Pancreas (tissue), 10 donors: Measurements from ENCODE around the gene PIP4K2A. TPM values are rescaled to one million over a fixed set of nuclear protein-coding genes. Genes with fewer than 3 reads are reported as not detected.

Experiments used
- ATAC-seq, 4 donors: fragments of 200-7000 bp; cut with Tn5 transposase; one replicate each; pipeline versions ENCODE4 v1.8.0 to v1.9.1; 2020; ENCODE audit warnings: mild to moderate bottlenecking in 4 of 4, moderate library complexity in 4 of 4
- DNase-seq, 6 donors: peaks; one replicate each; pipeline ENCODE4 v3.0.0-alpha.2; 2020
- FAIRE-seq: peaks from 2 replicates; lab custom pipeline; 2012; peaks lifted over from hg19 to GRCh38; lab: Jason Lieb, UNC
- H3K27ac ChIP-seq, 4 donors: fragments of 200-600 bp; sonication (generic); 1 replicate in 3 of 4; 2 replicates in 1 of 4; pipeline versions ENCODE4 v1.5.0 to v1.8.0; 2020
- H3K27me3 ChIP-seq, 4 donors: fragments of 200-600 bp; one replicate each; pipeline ENCODE4 v1.8.0; 2021
- H3K36me3 ChIP-seq, 3 donors: fragments of 200-600 bp; sonication (generic) in 1 of 3; one replicate each; pipeline versions ENCODE4 v1.5.0 to v1.8.0; 2020 to 2021
- H3K4me1 ChIP-seq, 3 donors: fragments of 200-600 bp; one replicate each; pipeline ENCODE4 v1.8.0; 2021
- H3K4me3 ChIP-seq, 4 donors: fragments of 200-600 bp; sonication (generic) in 2 of 4; one replicate each; pipeline versions ENCODE4 v1.5.0 to v1.8.0; 2020 to 2021
- H3K9me3 ChIP-seq, 4 donors: fragments of 200-600 bp; one replicate each; pipeline ENCODE4 v1.8.0; 2021
- CTCF ChIP-seq, 4 donors: fragments of 200-600 bp; sonication (generic) in 3 of 4; IDR thresholded peaks; one replicate each; pipeline versions ENCODE4 v1.5.0 to v1.8.0; 2021; ENCODE audit warnings: antibody characterized with exemption in 4 of 4
- WGBS, 2 donors: extraction: QIAGEN DNeasy Blood & Tissue Kit; methylation state at CpG; one replicate each; pipeline ENCODE4 v1.1.7; 2013; 5-methylcytosine and 5-hydroxymethylcytosine counted together
- intact Hi-C, 3 donors: fragments of 100-400 bp; cut with DNase I; formaldehyde crosslinking; loops; one replicate each; pipeline versions ENCODE4 v1.11.1 to v1.14.2; 2022
- polyA plus RNA-seq, 2 donors: library from polyadenylated mRNA; stranded (reverse); fragments of 200-250 nt; gene quantifications; one replicate each; pipeline ENCODE4 v1.2.3, GENCODE V29; 2013
- total RNA-seq, 6 donors: library from RNA; stranded (reverse); fragmentation: NEBNext Ultra II Directional in 4 of 6; extraction: Animal tissue kit (Norgen Biotek cat#: 25700) in 4 of 6; gene quantifications; one replicate each; pipeline versions ENCODE4 v1.2.1 to v1.2.4, GENCODE V29; 2021 to 2023
- donor health status: healthy with polysubstance abuse.
- donor health status: DM: no; HTN: no; CAD: no; lungs with moderate emphysema.
- donor health status: DM: no; HTN: no; CAD: no.
- donor health status: control.
- donor health status: control.
- donor health status: Bipolar disorder and iron deficiency.
- donor health status: DM: yes; HTN: yes; CAD: no.
- donor health status: DM: no; HTN: no; CAD: no.
- donor health status: DM: no; HTN: no; CAD: no.
- donor health status: DM: yes; HTN: yes; CAD: no.

The PIP4K2A gene
- total and polyA plus RNA-seq, 8 donors = 3.6 to 17.8 (median 6.7) TPM

GRCh38 chr10:22657024-22657423 lies 57.4 kb downstream of the PIP4K2A start:
- H3K27ac ChIP-seq = no peak overlapping the region
- no peak for TF ChIP-seq CTCF (IDR thresholded peaks at IDR 0.05)
- ATAC-seq = no peak
- no peak for FAIRE-seq
- WGBS, 2 donors = 69 to 79% methylated on average over 4 of the region's 4 CpGs
- peaks cover 0 to 9% (median 0%) of the 10 kb centered on the region in 3 donors for H3K4me1 ChIP-seq
- H3K9me3 ChIP-seq = no peaks in the 10 kb centered on the region
- H3K4me3 ChIP-seq = no peak overlapping the region
- no peaks in the 10 kb centered on the region for H3K36me3 ChIP-seq
- H3K27me3 ChIP-seq = no peaks in the 10 kb centered on the region
- no peak for DNase-seq
- intact Hi-C loops = no loop called here

GRCh38 chr10:22656036-22656435 lies 58.3 kb downstream of the PIP4K2A start:
- no peaks in the 10 kb centered on the region for H3K36me3 ChIP-seq
- no peak overlapping the region for H3K27ac ChIP-seq
- FAIRE-seq (no peak), DNase-seq (no peak), ATAC-seq (no peak)
- WGBS, 2 donors = 94 to 95% methylated on average over 8 of the region's 8 CpGs
- intact Hi-C loops = no loop called here
- H3K9me3 ChIP-seq = no peaks in the 10 kb centered on the region
- no peak for TF ChIP-seq CTCF (IDR thresholded peaks at IDR 0.05)
- peaks cover 0 to 9% (median 0%) of the 10 kb centered on the region in 3 donors for H3K4me1 ChIP-seq
- H3K27me3 ChIP-seq = no peaks in the 10 kb centered on the region
- H3K4me3 ChIP-seq = no peak overlapping the region

GRCh38 chr10:22655312-22655981 lies 58.9 kb downstream of the PIP4K2A start:
- ATAC-seq (peak in 3 of 4 donors; percentile 63 to 74 (median 68)), FAIRE-seq (no peak), DNase-seq (no peak)
- intact Hi-C loops = no loop called here
- Histone ChIP-seq H3K36me3 (no peaks in the 10 kb centered on the region), H3K27ac (no peak overlapping the region), H3K9me3 (no peaks in the 10 kb centered on the region), H3K4me3 (no peak overlapping the region), H3K4me1 (peaks cover 0 to 9% (median 0%) of the 10 kb centered on the region in 3 donors), H3K27me3 (no peaks in the 10 kb centered on the region)
- no peak for TF ChIP-seq CTCF (IDR thresholded peaks at IDR 0.05)
- 49 to 52% methylated on average over 10 of the region's 10 CpGs for WGBS, 2 donors

GRCh38 chr10:22652988-22653481 lies 61.3 kb downstream of the PIP4K2A start:
- FAIRE-seq (no peak), ATAC-seq (no peak), DNase-seq (no peak)
- H3K36me3 ChIP-seq = no peaks in the 10 kb centered on the region
- intact Hi-C loops = no loop called here
- no peaks in the 10 kb centered on the region for H3K27me3 ChIP-seq
- H3K27ac ChIP-seq = no peak overlapping the region
- no peak for TF ChIP-seq CTCF (IDR thresholded peaks at IDR 0.05)
- 87 to 94% methylated on average over 6 of the region's 6 CpGs for WGBS, 2 donors
- H3K4me1 ChIP-seq = peaks cover 0 to 9% (median 3%) of the 10 kb centered on the region in 3 donors
- H3K9me3 ChIP-seq = no peaks in the 10 kb centered on the region
- H3K4me3 ChIP-seq = no peak overlapping the region
